GM11168 (cell line): ENCODE data around the gene AP3D1.
"Not testable (repeated sequence)": the region's sequence is repeated elsewhere in the genome, so short reads cannot be mapped to it uniquely, and the experiment has no call there.

Experiments used
- in situ Hi-C: fragments of 300-500 bp; cut with MboI; formaldehyde crosslinking; loops from one replicate; pipeline ENCODE4 v1.12.0; 2022; ENCODE audit warnings: low sequenced_read_pairs; ENCODE audit not compliant: unreplicated experiment

AP3D1 gene

GRCh38 chr19:2129892-2130770 is 21.2 kb downstream of the AP3D1 start:
- in situ Hi-C loops = no loop called here

- in situ Hi-C loops = no loop called here
Measured at GRCh38 chr19:2129486-2129885, 21.9 kb downstream of the AP3D1 start.

- in situ Hi-C loops = no loop called here
Measured at GRCh38 chr19:2129022-2129421, 22.3 kb downstream of the AP3D1 start.

- in situ Hi-C loops = not testable (repeated sequence)
Measured at GRCh38 chr19:2128252-2128651, 23.1 kb downstream of the AP3D1 start.

- in situ Hi-C loops = no loop called here
Measured at GRCh38 chr19:2127758-2128157, 23.6 kb downstream of the AP3D1 start.

- in situ Hi-C loops = no loop called here
Measured at GRCh38 chr19:2126879-2127518, 24.4 kb downstream of the AP3D1 start.

DNA sequence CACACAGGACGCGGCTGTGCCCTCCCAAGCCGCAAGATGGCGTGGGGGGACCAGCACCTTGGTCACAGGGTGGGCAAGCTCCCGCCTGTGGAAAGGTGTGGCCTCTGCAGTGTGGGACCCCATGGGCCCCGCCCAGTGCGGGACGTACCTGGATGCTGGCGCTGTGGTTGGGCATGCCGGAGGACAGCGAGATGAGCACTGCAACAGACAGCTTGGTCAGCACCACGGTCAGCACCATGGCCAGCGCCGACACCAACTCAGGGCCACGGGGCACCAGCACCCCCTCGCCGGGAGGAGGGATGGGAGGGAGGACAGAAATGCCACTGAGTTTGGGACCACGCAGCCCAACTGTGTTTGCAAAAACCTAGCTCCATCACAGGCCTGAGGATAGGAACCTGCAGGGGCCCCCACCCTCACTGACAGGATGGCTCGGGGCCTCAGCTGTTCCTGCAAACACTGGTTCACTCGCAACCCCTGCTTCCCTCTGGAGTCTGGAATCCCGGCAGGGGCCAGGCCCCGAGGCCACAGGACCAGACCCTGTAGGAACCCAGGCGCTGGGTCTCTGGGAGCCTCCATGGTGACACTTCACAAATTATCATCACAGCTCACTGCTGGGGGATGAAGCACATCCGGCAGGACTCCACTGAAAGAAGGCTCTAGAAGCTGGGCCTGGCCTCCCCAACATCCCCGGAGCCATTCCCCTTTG is 27.5 kb downstream of the AP3D1 start:
- in situ Hi-C loops = no loop called here

DNA sequence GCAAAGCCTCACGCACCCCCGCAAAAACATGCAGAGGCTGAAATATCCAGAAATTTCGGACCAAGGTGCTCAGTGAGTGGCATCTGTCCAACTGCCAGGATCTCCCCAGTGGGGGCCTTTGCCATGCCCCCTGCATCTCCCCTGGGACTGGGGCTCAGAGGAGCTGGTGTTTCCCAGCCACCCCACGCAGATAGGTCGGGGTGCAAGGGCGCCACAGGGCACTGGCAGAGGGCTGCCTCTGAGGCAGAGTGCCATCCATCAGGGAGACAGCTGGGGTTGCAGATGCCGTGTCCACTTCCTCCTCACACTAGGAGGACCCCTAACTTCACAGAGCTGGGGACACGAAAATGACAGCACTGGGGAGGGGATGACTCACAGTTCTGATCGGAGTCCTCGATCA is 28.4 kb downstream of the AP3D1 start:
- in situ Hi-C loops = no loop called here

DNA sequence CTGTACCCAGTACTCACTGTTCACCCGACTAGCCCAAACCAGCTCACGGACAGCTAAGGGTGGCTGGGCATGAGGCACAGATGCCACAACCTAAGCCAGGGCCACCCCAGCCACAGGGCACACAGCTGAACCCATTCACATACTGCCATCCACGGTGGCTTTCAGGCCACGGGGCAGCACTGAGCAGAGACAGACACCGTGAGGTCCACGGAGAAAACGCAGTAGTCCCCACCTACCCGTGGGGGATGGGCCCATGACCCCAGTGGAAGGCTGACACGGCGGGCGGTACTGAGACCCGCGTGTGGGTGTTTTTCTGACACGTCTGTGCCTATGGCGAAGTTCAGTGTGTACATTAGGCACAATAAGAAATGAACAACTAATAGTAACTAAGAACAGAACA is 29.1 kb downstream of the AP3D1 start:
- in situ Hi-C loops = no loop called here

- in situ Hi-C loops = no loop called here
Measured at GRCh38 chr19:2121416-2122051, 29.8 kb downstream of the AP3D1 start.

GRCh38 chr19:2120821-2121220 is 30.5 kb downstream of the AP3D1 start:
- in situ Hi-C loops = no loop called here

GRCh38 chr19:2119921-2120785 is 31.2 kb downstream of the AP3D1 start:
- in situ Hi-C loops = no loop called here

DNA sequence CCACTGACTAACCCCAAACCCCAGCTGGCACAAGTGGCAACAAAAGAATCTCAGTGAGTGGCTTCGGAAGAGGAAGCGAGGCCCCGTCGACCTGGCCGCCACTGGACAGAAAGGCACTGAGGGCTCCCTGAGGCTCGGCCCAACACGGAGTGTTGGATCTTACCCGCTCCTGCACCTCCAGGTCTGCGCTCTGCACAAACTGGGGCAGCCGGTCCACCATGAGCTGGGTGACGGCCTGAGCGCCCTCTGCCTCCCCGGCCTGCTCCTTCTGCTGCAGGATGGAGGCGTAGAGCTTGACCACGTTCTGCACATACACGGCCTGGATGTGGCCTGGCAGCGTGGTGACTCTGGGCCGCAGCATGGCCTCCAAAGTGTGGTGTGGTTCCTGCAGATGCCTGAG is 32.9 kb downstream of the AP3D1 start:
- in situ Hi-C loops = no loop called here

GRCh38 chr19:2117215-2117960 is 34.0 kb downstream of the AP3D1 start:
- in situ Hi-C loops = no loop called here

DNA sequence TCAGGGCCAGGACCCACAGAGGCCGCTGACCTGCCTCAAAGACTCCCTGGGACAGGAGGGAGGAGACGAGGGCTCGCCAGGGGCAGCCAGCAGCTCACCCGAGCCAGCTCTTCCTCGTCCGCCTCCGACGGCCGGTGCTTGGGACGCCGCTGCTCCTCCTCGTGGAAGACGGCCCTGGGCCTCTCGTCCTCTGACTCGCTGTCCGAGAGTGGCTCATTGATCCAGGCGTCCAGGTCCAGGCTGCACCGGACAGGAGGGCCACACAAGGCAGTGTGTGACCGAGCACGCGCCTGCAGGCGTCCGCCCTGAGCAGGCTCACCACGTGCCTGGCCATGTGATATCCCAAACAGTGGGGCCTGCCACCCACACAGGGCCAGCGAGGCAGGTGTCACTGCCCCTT is 34.9 kb downstream of the AP3D1 start:
- in situ Hi-C loops = no loop called here

DNA sequence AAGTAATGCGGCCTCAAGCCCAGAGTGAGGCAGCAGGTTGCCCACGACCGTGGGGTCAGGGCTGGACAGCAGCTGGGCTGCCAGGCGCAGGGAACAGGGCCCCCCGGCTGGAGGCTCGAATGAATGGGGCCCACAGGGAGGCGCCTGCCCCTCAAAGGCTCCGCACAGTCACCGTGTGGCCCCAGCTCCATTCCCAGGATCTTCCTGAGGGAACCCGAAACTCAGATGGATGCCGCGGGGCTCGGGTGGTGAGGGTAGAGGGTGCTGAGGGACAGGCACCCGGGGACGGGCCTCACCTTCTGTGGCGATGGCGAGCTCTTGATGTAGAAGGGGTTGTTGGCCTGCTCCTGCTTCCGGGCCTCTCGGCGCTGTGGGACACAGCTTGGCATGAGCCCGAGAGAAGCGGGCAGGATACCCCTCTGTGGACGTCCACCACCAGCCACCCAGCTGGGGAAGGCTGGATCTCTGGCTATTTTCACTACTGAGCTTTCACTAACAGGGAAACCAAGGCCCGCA is 35.4 kb downstream of the AP3D1 start:
- in situ Hi-C loops = no loop called here

DNA sequence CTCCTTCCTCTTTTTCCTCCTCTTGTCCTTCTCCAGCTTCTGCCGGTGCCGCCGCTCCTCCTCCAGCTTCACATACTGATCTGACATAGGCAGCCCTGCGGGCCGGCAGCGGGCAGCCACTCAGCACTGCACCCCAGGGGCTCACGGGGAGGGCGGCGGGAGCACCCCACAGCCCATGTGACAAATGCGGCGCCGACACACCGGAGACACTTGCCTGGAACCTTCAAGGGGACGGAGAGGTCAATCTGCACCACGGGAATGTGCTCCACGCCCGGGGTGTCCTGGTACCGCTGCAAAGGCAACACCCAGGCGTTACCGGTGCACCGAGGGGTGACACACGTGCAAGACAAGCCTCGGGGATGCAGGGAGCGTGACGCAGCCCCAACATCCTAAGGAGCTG is 36.0 kb downstream of the AP3D1 start:
- in situ Hi-C loops = no loop called here

- in situ Hi-C loops = no loop called here
Measured at GRCh38 chr19:2114821-2115220, 36.5 kb downstream of the AP3D1 start.

- in situ Hi-C loops = no loop called here
Measured at GRCh38 chr19:2114218-2114617, 37.1 kb downstream of the AP3D1 start.
